SU-DHL-6 (cell line): Measurements from ENCODE around the gene NIPSNAP2.

ENCODE experiments used
- CTCF ChIP-seq: fragments of 200-600 bp; sonication (generic); IDR thresholded peaks from one replicate; pipeline ENCODE4 v1.5.1; 2017; ENCODE audit warnings: antibody characterized with exemption, mild to moderate bottlenecking, low read length, moderate library complexity; ENCODE audit not compliant: insufficient read depth, poor library complexity, severe bottlenecking
- EZH2phosphoT487 ChIP-seq: fragments of 200-600 bp; sonication (generic), shearing (Covaris generic); conservative IDR thresholded peaks from 2 replicates; pipeline ENCODE4 v1.6.1; 2018; ENCODE audit warnings: mild to moderate bottlenecking, antibody characterized with exemption, low read length, moderate library complexity, mixed read lengths

GRCh38 chr7:56030340-56030739 lies 66.0 kb downstream of the NIPSNAP2 start:
- TF ChIP-seq CTCF, result no peak
- TF ChIP-seq EZH2phosphoT487, result no peak
